ENCODE results near the gene C1orf232.

Gene C1orf232

DNA sequence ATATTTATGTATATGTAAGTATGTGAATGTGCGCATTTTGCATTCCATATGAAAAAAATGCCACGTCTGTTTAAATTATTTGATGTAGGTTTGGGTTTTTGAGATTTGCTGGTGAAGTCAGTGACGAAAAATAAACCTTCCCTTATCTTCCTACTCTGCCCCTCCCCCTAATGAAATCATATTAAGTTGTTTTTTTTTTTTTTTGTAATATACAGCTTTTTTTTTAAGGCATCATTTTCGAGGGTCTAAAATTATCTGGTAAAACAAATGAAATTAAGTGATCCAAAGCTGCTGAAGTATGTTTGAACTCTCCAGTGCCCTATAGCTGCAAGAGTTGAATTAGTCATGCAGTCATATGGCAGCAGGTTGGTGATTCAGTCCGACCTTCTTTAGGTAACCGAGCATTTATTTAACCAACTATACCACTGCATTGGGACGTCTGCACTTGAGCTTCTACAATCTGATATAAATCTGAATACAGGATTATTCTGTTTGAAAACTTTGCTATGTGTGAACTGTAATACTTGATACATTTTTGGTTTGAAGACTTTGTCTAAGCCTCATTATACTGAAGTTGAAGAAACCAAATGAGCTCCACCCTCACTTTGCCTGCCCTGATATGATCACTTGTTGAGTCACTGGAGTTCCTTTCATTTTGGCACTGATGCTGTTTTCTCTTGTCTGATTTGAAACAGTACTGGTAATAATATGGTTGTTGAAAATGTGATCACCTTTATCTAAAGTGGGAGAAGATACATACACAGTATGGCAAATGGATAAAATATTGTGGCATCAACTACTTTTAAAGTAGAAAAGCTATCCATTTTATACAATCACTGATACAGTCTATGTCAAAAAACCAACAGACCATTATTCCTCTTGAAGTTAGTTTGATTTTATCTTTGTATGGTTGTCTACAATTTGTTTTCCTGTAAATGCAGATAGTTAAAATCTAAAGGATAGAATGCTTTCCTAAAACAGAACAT lies 45.5 kb downstream of the C1orf232 start:
- no peak for DNase-seq

GRCh38 chr1:26121854-26122773 lies 46.6 kb downstream of the C1orf232 start:
- DNase-seq: no peak

DNA sequence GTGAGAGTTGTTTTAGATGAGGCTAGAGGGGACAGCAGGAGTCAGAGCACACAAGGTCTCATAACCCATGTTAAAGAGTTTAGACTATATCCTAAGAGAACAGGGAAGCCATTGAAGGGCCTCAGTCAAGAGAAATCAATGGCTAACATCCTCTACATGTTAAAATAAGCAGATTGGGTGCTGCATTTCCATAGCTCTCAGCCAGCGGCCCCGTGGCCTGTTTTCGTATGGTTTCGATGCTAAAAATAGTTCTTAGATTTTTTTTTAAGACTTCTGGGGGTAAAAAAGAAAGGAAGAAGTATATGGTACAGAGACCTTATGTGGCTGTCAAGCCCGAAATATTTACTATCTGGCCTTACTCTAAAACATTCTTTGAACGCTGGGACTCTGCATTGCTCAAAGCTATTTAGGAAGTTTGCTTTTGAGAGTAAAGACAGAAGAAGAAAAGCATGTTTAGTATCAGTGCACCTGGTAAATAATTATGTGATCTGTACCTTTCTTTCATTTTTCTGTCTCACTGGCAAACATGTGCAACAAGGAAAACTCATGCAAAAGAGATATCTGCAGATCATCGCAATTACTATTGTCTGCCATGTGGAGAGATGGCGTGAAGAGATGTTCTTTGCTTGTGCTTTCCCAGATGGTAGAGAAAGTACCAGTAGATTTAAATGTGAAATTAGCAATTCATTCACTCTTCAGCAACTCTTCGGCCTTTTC lies 48.7 kb downstream of the C1orf232 start:
- no peak for DNase-seq

DNA sequence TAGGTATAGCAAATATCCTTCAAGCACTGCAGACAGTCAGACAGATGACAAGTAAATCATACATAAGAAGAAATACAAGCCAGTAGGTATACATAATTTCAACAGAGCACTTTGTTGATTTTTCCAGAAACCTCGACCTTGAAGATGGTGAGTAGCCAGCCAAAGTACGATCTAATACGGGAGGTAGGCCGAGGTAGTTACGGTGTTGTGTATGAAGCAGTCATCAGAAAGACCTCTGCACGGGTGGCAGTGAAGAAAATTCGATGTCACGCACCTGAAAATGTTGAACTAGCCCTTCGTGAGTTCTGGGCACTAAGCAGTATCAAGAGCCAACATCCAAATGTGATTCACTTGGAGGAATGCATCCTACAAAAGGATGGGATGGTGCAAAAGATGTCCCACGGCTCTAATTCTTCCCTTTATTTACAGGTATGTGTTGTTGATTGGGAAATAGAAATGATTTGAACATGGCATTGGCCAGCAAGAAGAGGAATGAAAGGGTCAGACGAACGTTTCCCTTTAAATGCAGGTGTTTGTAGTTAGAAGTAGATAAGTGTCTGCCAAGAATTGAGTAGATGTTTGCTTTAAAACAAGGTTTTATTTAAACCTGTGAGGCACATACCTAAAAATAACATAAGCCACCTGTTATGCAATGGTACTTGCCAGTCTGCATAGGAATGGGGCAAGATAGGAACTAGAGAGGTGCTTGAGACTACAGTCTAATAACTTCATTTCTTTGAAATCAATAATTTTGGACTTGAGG lies 54.4 kb downstream of the C1orf232 start:
- DNase-seq: no peak

All from NCI-H1092 (cell line).